Adrenal gland (tissue), 12 donors: ENCODE results near the gene HS3ST3A1. TPM values are rescaled to one million over a fixed set of nuclear protein-coding genes. Genes with fewer than 3 reads are reported as not detected.

Experiments
- DNase-seq, 7 donors: peaks; one replicate each; pipeline ENCODE4 v3.0.0-alpha.2; 2019 to 2020
- H3K27ac ChIP-seq, 5 donors: fragments of 200-600 bp; sonication (generic) in 4 of 5; 1 replicate in 3 of 5; 2 replicates in 2 of 5; pipeline versions ENCODE4 v1.5.1 to v1.8.0; 2016 to 2020; ENCODE audit warnings: mild to moderate bottlenecking in 1 of 5
- H3K27me3 ChIP-seq: fragments of 200-600 bp; 2 replicates; pipeline ENCODE4 v1.8.0; 2021
- H3K36me3 ChIP-seq, 2 donors: fragments of 200-600 bp; replicated peaks in 1 of 2; 1 replicate in 1 of 2; 2 replicates in 1 of 2; pipeline versions ENCODE4 v1.5.1 to v1.8.0; 2018 to 2022
- H3K4me1 ChIP-seq, 2 donors: fragments of 200-600 bp; replicated peaks in 1 of 2; 1 replicate in 1 of 2; 2 replicates in 1 of 2; pipeline versions ENCODE4 v1.5.1 to v1.8.0; 2018 to 2021
- H3K4me3 ChIP-seq, 4 donors: fragments of 200-600 bp; sonication (generic) in 3 of 4; one replicate each; pipeline ENCODE4 v1.5.1; 2016 to 2018
- H3K9me3 ChIP-seq, 3 donors: fragments of 200-600 bp; sonication (generic) in 1 of 3; replicated peaks in 1 of 3; 1 replicate in 2 of 3; 2 replicates in 1 of 3; pipeline versions ENCODE4 v1.5.1 to v1.8.0; 2016 to 2021
- CTCF ChIP-seq, 6 experiments: fragments of 450-650 bp in 4 of 6; fragments of 200-600 bp in 2 of 6; sonication (generic) in 1 of 6; IDR thresholded peaks; 1 replicate in 5 of 6; 2 replicates in 1 of 6; pipeline versions ENCODE4 v1.5.1 to v1.8.0; 2016 to 2021; ENCODE audit warnings: antibody characterized with exemption in 6 of 6, mild to moderate bottlenecking in 2 of 6, moderate library complexity in 1 of 6
- POLR2A ChIP-seq, 2 donors: fragments of 450-650 bp; IDR thresholded peaks; one replicate each; pipeline ENCODE4 v1.6.1; 2017; ENCODE audit warnings: antibody characterized with exemption in 2 of 2, mild to moderate bottlenecking in 2 of 2, moderate library complexity in 1 of 2
- WGBS, 4 donors: extraction: QIAGEN DNeasy Blood & Tissue Kit in 2 of 4; methylation state at CpG; one replicate each; pipeline versions ENCODE4 v1.1.5 to v1.1.7; 2013 to 2017; 5-methylcytosine and 5-hydroxymethylcytosine counted together
- intact Hi-C, 2 donors: fragments of 100-400 bp; cut with DNase I; formaldehyde crosslinking; loops; one replicate each; pipeline versions ENCODE4 v1.14.1 to v1.15.0; 2022 to 2023
- microRNA-seq, 3 donors: library from miRNA; unstranded; fragments of <30 nt; microRNA quantifications; one replicate each; pipeline ENCODE4, GENCODE V29; 2017 to 2020
- polyA plus RNA-seq, 3 donors: library from polyadenylated mRNA; stranded (reverse); fragments of 200-250 nt in 2 of 3; fragments of 350-450 nt in 1 of 3; fragmentation: Illumina TruSeq in 1 of 3; extraction: RNeasy Lipid Tissue Mini Kit (QIAGEN cat#74804) in 1 of 3; gene quantifications; one replicate each; pipeline ENCODE4 v1.2.3, GENCODE V29; 2013 to 2014
- small RNA-seq, 2 donors: library from RNA; depleted of rRNA; stranded (forward); fragments of <200 nt; gene quantifications; one replicate each; pipeline ENCODE3, GENCODE V24; 2016
- total RNA-seq, 9 donors: library from RNA; depleted of rRNA in 4 of 9; stranded (reverse); fragments of >200 nt in 4 of 9; fragments of 120-200 nt in 1 of 9; fragmentation: NEBNext Ultra II Directional in 1 of 9; extraction: Animal tissue kit (Norgen Biotek cat#: 25700) in 1 of 9; gene quantifications; one replicate each; pipeline versions ENCODE4 v1.1.0 to v1.2.4, GENCODE V29; 2013 to 2023
- donor health status: healthy with polysubstance abuse.
- donor health status: Bipolar disorder and iron deficiency.
- donor health status: DM: yes; HTN: yes; CAD: no.
- donor health status: DM: no; HTN: no; CAD: no.
- donor health status: DM: no; HTN: no; CAD: no.
- donor health status: DM: yes; HTN: yes; CAD: no.

Gene HS3ST3A1
- total and polyA plus RNA-seq, 12 donors = 0.09 to 22.7 (median 4.0) TPM

GRCh38 chr17:13462146-13462545 lies 139.6 kb downstream of the HS3ST3A1 start:
- TF ChIP-seq POLR2A (IDR thresholded peaks at IDR 0.05) (no peak), CTCF (IDR thresholded peaks at IDR 0.05) (no peak)
- Histone ChIP-seq H3K27ac (no peak overlapping the region), H3K36me3 (no peaks in the 10 kb centered on the region), H3K4me3 (no peak overlapping the region), H3K27me3 (no peaks in the 10 kb centered on the region), H3K4me1 (no peaks in the 10 kb centered on the region), H3K9me3 (no peaks in the 10 kb centered on the region)
- no peak for DNase-seq
- intact Hi-C loops = no loop called here
- 88 to 96% (median 91%) methylated on average over 1 of the region's 1 CpG for WGBS, 4 donors

GRCh38 chr17:13460261-13461000 lies 141.3 kb downstream of the HS3ST3A1 start:
- no peaks in the 10 kb centered on the region for H3K9me3 ChIP-seq
- H3K27me3 ChIP-seq = no peaks in the 10 kb centered on the region
- intact Hi-C loops = no loop called here
- no peaks in the 10 kb centered on the region for H3K4me1 ChIP-seq
- no peak overlapping the region for H3K4me3 ChIP-seq
- no peak overlapping the region for H3K27ac ChIP-seq
- DNase-seq = no peak
- no peak for TF ChIP-seq POLR2A (IDR thresholded peaks at IDR 0.05)
- no peaks in the 10 kb centered on the region for H3K36me3 ChIP-seq
- WGBS, 4 donors = 46 to 57% (median 53%) methylated on average over 3 of the region's 3 CpGs

GRCh38 chr17:13457783-13458182 lies 143.9 kb downstream of the HS3ST3A1 start:
- DNase-seq = no peak

More at GRCh38 chr17:13457783-13458182, 143.9 kb downstream of the HS3ST3A1 start:
- intact Hi-C loops = no loop called here
- H3K36me3 ChIP-seq = no peaks in the 10 kb centered on the region
- no peak for TF ChIP-seq POLR2A (IDR thresholded peaks at IDR 0.05)
- no peak for TF ChIP-seq CTCF (IDR thresholded peaks at IDR 0.05)
- WGBS, 4 donors = 60 to 82% (median 73%) methylated on average over 3 of the region's 3 CpGs
- H3K9me3 ChIP-seq = no peaks in the 10 kb centered on the region
- H3K4me1 ChIP-seq = no peaks in the 10 kb centered on the region
- H3K27me3 ChIP-seq = no peaks in the 10 kb centered on the region
- no peak overlapping the region for H3K4me3 ChIP-seq
- no peak overlapping the region for H3K27ac ChIP-seq

Small RNA genes lying within 50 kb of the gene (microRNA-seq; reads per million reads assigned to microRNA genes)
- gene MIR548H3 = 0 reads per million in 3 donors

Small RNA genes lying within 50 kb of the gene (small RNA-seq; reads per million reads assigned to genes)
- 0 reads per million in 2 donors for gene MIR548H3
